Endothelial cell of umbilical vein (primary cell): ENCODE data around the gene PARP8. TPM values are rescaled to one million over a fixed set of nuclear protein-coding genes. Genes with fewer than 3 reads are reported as not detected.

Experiments used
- BruUV-seq: library from RNA; stranded (reverse); fragments of 400-500 nt; replicated peaks from 2 replicates; lab custom pipeline; 2021; lab: Mats Ljungman, UMichigan
- CTCF ChIA-PET: fragments of 300-600, 350-600 bp; sonication (Branson Sonifier 250); formaldehyde crosslinking; loops from one replicate; lab custom pipeline; 2021; ENCODE audit warnings: antibody characterized with exemption, inconsistent platforms; lab: Charles Lee
- POLR2A ChIA-PET: fragments of 300-600, 350-600 bp; sonication (Branson Sonifier 250); formaldehyde crosslinking; loops from one replicate; lab custom pipeline; 2021; ENCODE audit warnings: antibody characterized with exemption, inconsistent platforms; lab: Charles Lee
- DNase-seq: peaks from one replicate; pipeline ENCODE4 v3.0.0-alpha.2; 2011; ENCODE audit warnings: low read depth, low spot score
- FAIRE-seq: peaks from 2 replicates; lab custom pipeline; 2011; peaks lifted over from hg19 to GRCh38; lab: Jason Lieb, UNC
- H2AFZ ChIP-seq: 2 replicates; pipeline ENCODE4 v1.6.0; 2012; ENCODE audit warnings: low read depth, low read length, control low read depth, inconsistent platforms
- H3K27ac ChIP-seq: 2 replicates; pipeline ENCODE4 v1.5.1; 2011; ENCODE audit warnings: low read depth, mild to moderate bottlenecking, control low read depth, low read length, moderate library complexity; ENCODE audit not compliant: insufficient read depth
- H3K27me3 ChIP-seq, 2 experiments: 2 replicates each; pipeline versions ENCODE4 v1.6.0 to v1.6.1; 2011; ENCODE audit warnings: low read length in 2 of 2, mixed read lengths in 1 of 2; ENCODE audit not compliant: control insufficient read depth in 2 of 2, insufficient read depth in 2 of 2
- H3K36me3 ChIP-seq, 2 experiments: 2 replicates in 1 of 2; 3 replicates in 1 of 2; pipeline ENCODE4 v1.5.1; 2011; ENCODE audit warnings: low read length in 2 of 2, mild to moderate bottlenecking in 1 of 2, moderate library complexity in 1 of 2; ENCODE audit not compliant: control insufficient read depth in 2 of 2, insufficient read depth in 2 of 2; ENCODE audit errors: extremely low read depth in 1 of 2
- H3K4me1 ChIP-seq: 3 replicates; pipeline ENCODE4 v1.5.1; 2011; ENCODE audit warnings: mild to moderate bottlenecking, low read length; ENCODE audit not compliant: control insufficient read depth, insufficient read depth; ENCODE audit errors: extremely low read depth
- H3K4me2 ChIP-seq: 2 replicates; pipeline ENCODE4 v1.6.1; 2011; ENCODE audit warnings: low read length, control low read depth, mixed read lengths; ENCODE audit not compliant: insufficient read depth
- H3K4me3 ChIP-seq, 3 experiments: fragments of 200-600 bp in 1 of 3; sonication (generic), shearing (Covaris generic) in 1 of 3; replicated peaks in 1 of 3; 2 replicates each; pipeline ENCODE4 v1.5.1; 2011 to 2016; ENCODE audit warnings: control low read depth in 3 of 3, low read length in 3 of 3, mild to moderate bottlenecking in 2 of 3, inconsistent platforms in 1 of 3, low read depth in 1 of 3, moderate library complexity in 1 of 3; ENCODE audit not compliant: insufficient read depth in 1 of 3
- H3K79me2 ChIP-seq: 2 replicates; pipeline ENCODE4 v1.6.0; 2012; ENCODE audit warnings: low read length, inconsistent platforms; ENCODE audit not compliant: control insufficient read depth, insufficient read depth
- H3K9ac ChIP-seq: replicated peaks from 2 replicates; pipeline ENCODE3; 2011; ENCODE audit warnings: low read length, control low read depth; ENCODE audit not compliant: insufficient read depth; ENCODE audit errors: extremely low read depth
- H3K9me1 ChIP-seq: replicated peaks from 3 replicates; pipeline ENCODE4 v1.6.0; 2011; ENCODE audit warnings: mild to moderate bottlenecking, low read length; ENCODE audit not compliant: control insufficient read depth, insufficient read depth; ENCODE audit errors: extremely low read depth
- H3K9me3 ChIP-seq: replicated peaks from 2 replicates; pipeline ENCODE4 v1.5.1; 2012; ENCODE audit warnings: low read length, inconsistent platforms; ENCODE audit not compliant: control insufficient read depth, insufficient read depth
- H4K20me1 ChIP-seq: replicated peaks from 2 replicates; pipeline ENCODE3; 2011; ENCODE audit warnings: mild to moderate bottlenecking, low read length; ENCODE audit not compliant: control insufficient read depth, insufficient read depth; ENCODE audit errors: extremely low read depth
- EZH2 ChIP-seq: IDR thresholded peaks from 2 replicates; pipeline ENCODE4 v1.6.1; 2012; ENCODE audit warnings: borderline replicate concordance, low read depth, mild to moderate bottlenecking, moderate library complexity, low read length, inconsistent platforms; ENCODE audit not compliant: severe bottlenecking
- FOS ChIP-seq: IDR thresholded peaks from 2 replicates; pipeline ENCODE4 v1.6.1; 2011; ENCODE audit warnings: mild to moderate bottlenecking, low read length, moderate library complexity, borderline replicate concordance; ENCODE audit not compliant: insufficient read depth
- GATA2 ChIP-seq: IDR thresholded peaks from 2 replicates; pipeline ENCODE4 v1.7.0; 2011; ENCODE audit warnings: low read depth, mild to moderate bottlenecking, moderate library complexity, mixed read lengths, low read length; ENCODE audit not compliant: insufficient read length, insufficient read depth
- JUN ChIP-seq: IDR thresholded peaks from 2 replicates; pipeline ENCODE4 v1.6.1; 2011; ENCODE audit warnings: borderline replicate concordance, low read depth; ENCODE audit not compliant: insufficient read length, insufficient read depth
- MYC ChIP-seq: IDR thresholded peaks from one replicate; pipeline ENCODE4 v1.6.1; 2011; ENCODE audit warnings: mild to moderate bottlenecking, low read depth, low read length
- POLR2A ChIP-seq: IDR thresholded peaks from 2 replicates; pipeline ENCODE4 v1.6.1; 2012; ENCODE audit warnings: low read depth, mild to moderate bottlenecking, control low read depth, low read length
- POLR2AphosphoS5 ChIP-seq: IDR thresholded peaks from 2 replicates; pipeline ENCODE4 v1.6.1; 2012; ENCODE audit warnings: low read depth, mild to moderate bottlenecking, control low read depth, low read length, moderate library complexity; ENCODE audit not compliant: insufficient read depth
- dilution Hi-C: fragments of 300-500 bp; cut with MboI; formaldehyde crosslinking; loops from one replicate; pipeline ENCODE4 v1.15.0; 2019; ENCODE audit warnings: low sequenced_read_pairs; ENCODE audit not compliant: extremely low pct_ligation_motif_present
- intact Hi-C: fragments of 100-400 bp; cut with micrococcal nuclease; formaldehyde crosslinking; loops from one replicate; pipeline ENCODE4 v1.10.0; 2022
- polyA plus RNA-seq, 4 experiments: library from polyadenylated mRNA; depleted of rRNA in 3 of 4; stranded (reverse) in 3 of 4; unstranded in 1 of 4; fragments of >200 nt; gene quantifications; 2 replicates each; pipeline versions ENCODE4 v1.2.1 to v1.2.3, GENCODE V29; 2011 to 2012; ENCODE audit warnings: missing spikeins in 1 of 4
- total RNA-seq: library from RNA; stranded (reverse); gene quantifications from 2 replicates; pipeline ENCODE4 v1.2.3, GENCODE V29; 2021
- TF ChIP-seq, protein P1 (sequence below), 2 donors: IDR thresholded peaks; 1 replicate in 1 of 2; 2 replicates in 1 of 2; pipeline ENCODE4 v1.5.1; 2011; ENCODE audit warnings: low read length in 2 of 2, mild to moderate bottlenecking in 2 of 2, moderate library complexity in 2 of 2, control low read depth in 1 of 2, inconsistent platforms in 1 of 2, low read depth in 1 of 2; ENCODE audit not compliant: insufficient read depth in 1 of 2; ENCODE audit errors: extremely low read depth in 1 of 2

The PARP8 gene
- total and polyA plus RNA-seq, 2 donors (not counting 3 experiments of a cell fraction or from before 2014, with no cell fraction given): 0.03 to 0.60 TPM

DNA sequence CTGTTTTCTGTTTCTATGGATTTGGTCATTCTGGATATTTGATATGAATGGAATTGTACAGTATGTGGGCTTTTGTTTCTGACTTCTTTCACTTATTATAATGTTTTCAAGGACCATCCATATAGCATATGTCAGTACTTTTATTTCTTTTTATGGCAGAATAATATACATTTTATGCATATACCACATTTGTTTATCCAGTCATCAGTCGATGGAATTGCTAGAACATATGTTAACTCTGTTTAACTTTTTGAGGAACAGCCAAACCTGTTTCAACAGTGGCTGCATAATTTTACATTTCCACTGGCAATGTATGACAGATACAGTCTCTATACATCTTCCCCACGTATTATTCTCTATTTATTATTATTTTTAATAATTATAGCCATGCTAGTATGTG, 131.6 kb downstream of the PARP8 start:
- no peaks in the 10 kb centered on the region for H3K4me1 ChIP-seq
- H3K4me2 ChIP-seq: no peak overlapping the region
- no peak for FAIRE-seq
- no peaks in the 10 kb centered on the region for H3K9me1 ChIP-seq
- ChIA-PET CTCF (no interaction called here), POLR2A (no interaction called here)
- no peak for DNase-seq
- no peaks in the 10 kb centered on the region for H4K20me1 ChIP-seq
- BruUV-seq: no TSS peak
- dilution Hi-C loops: no loop called here
- H3K27ac ChIP-seq: no peak overlapping the region
- TF ChIP-seq JUN: no peak
- no peak for TF ChIP-seq MYC
- TF ChIP-seq EZH2: no peak
- no peak for TF ChIP-seq POLR2A
- TF ChIP-seq POLR2AphosphoS5: no peak
- no peak for TF ChIP-seq FOS
- no peak for TF ChIP-seq GATA2
- H3K27me3 ChIP-seq: no peaks in the 10 kb centered on the region
- H3K79me2 ChIP-seq: no peaks in the 10 kb centered on the region
- peaks cover 4% of the 10 kb centered on the region for H3K9me3 ChIP-seq
- no peak overlapping the region for H2AFZ ChIP-seq
- H3K4me3 ChIP-seq: no peak overlapping the region
- H3K9ac ChIP-seq: no peak overlapping the region
- intact Hi-C loops: no loop called here
- H3K36me3 ChIP-seq: no peaks in the 10 kb centered on the region

DNA sequence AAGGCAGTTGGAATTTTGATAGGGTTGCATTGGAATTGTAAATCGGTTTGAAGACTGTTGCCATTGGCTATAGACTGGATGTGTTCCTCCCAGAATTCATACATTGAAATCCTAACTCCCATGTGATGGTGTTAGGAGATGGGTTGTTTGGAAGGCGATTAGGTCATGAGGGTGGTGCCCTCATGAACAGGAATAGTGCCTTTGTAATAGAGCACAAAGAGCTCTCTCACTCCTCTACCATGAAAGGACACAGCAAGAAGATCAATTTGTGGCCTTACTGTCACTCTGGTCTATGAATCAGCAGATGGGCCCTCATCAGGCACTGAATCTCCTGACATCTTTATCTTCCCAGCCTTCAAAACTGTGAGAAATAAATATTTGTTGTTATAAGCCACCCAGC, 133.2 kb downstream of the PARP8 start:
- H4K20me1 ChIP-seq: no peaks in the 10 kb centered on the region
- dilution Hi-C loops (no loop called here), intact Hi-C loops (no loop called here)
- no peak overlapping the region for H3K4me3 ChIP-seq
- H3K9ac ChIP-seq: no peak overlapping the region
- ChIA-PET POLR2A (no interaction called here), CTCF (no interaction called here)
- BruUV-seq: no TSS peak
- no peaks in the 10 kb centered on the region for H3K27me3 ChIP-seq
- no peak for DNase-seq
- no peaks in the 10 kb centered on the region for H3K4me1 ChIP-seq
- no peak overlapping the region for H3K27ac ChIP-seq
- no peak overlapping the region for H2AFZ ChIP-seq
- TF ChIP-seq, protein P1, sequence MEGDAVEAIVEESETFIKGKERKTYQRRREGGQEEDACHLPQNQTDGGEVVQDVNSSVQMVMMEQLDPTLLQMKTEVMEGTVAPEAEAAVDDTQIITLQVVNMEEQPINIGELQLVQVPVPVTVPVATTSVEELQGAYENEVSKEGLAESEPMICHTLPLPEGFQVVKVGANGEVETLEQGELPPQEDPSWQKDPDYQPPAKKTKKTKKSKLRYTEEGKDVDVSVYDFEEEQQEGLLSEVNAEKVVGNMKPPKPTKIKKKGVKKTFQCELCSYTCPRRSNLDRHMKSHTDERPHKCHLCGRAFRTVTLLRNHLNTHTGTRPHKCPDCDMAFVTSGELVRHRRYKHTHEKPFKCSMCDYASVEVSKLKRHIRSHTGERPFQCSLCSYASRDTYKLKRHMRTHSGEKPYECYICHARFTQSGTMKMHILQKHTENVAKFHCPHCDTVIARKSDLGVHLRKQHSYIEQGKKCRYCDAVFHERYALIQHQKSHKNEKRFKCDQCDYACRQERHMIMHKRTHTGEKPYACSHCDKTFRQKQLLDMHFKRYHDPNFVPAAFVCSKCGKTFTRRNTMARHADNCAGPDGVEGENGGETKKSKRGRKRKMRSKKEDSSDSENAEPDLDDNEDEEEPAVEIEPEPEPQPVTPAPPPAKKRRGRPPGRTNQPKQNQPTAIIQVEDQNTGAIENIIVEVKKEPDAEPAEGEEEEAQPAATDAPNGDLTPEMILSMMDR (IDR thresholded peaks at IDR 0.05; ENCODE audit: extremely low read depth in 1 of 2, insufficient read depth in 1 of 2, low read depth in 1 of 2, low read length in 2 of 2): no peak
- no peak overlapping the region for H3K4me2 ChIP-seq
- no peaks in the 10 kb centered on the region for H3K9me1 ChIP-seq
- peaks cover 5% of the 10 kb centered on the region for H3K9me3 ChIP-seq
- no peaks in the 10 kb centered on the region for H3K36me3 ChIP-seq
- FAIRE-seq: no peak
- no peaks in the 10 kb centered on the region for H3K79me2 ChIP-seq
